H1 (cell line): ENCODE measurements around the gene RBM27. TPM values are rescaled to one million over a fixed set of nuclear protein-coding genes. Genes with fewer than 3 reads are reported as not detected.

ENCODE experiments used
- ASH2L ChIP-seq: fragments of 200-600, 300-600 bp; sonication (generic); IDR thresholded peaks from one replicate; pipeline ENCODE4 v1.7.1; 2017; ENCODE audit warnings: low read length
- BRCA1 ChIP-seq: IDR thresholded peaks from 2 replicates; pipeline ENCODE4 v1.6.1; 2012; ENCODE audit warnings: low read depth, low read length, improper control_type of control experiment
- CHD1 ChIP-seq: IDR thresholded peaks from 2 replicates; pipeline ENCODE4 v1.6.1; 2012; ENCODE audit warnings: low read depth, low read length, improper control_type of control experiment
- KDM4A ChIP-seq: IDR thresholded peaks from one replicate; pipeline ENCODE4 v1.7.1; 2012; ENCODE audit warnings: low read depth, mild to moderate bottlenecking, moderate library complexity, low read length, inconsistent platforms; ENCODE audit not compliant: severe bottlenecking
- TAF7 ChIP-seq: optimal IDR thresholded peaks from 2 replicates; pipeline ENCODE3; 2011; ENCODE audit warnings: low read depth, mild to moderate bottlenecking, inconsistent platforms, low read length, moderate library complexity, borderline replicate concordance
- polyA plus RNA-seq, 7 experiments: library from polyadenylated mRNA; depleted of rRNA in 3 of 7; stranded (reverse) in 5 of 7; unstranded in 2 of 7; fragments of >200 nt in 5 of 7; fragments of 200-250 nt in 2 of 7; gene quantifications; 1 replicate in 5 of 7; 2 replicates in 1 of 7; 4 replicates in 1 of 7; pipeline versions ENCODE4 v1.2.1 to v1.2.3, GENCODE V29; 2011 to 2013; ENCODE audit warnings: missing spikeins in 2 of 7, mixed read lengths in 2 of 7
- total RNA-seq: library from RNA; stranded (reverse); fragmentation: NEBNext Ultra II Directional; extraction: Animal tissue kit (Norgen Biotek cat#: 25700); gene quantifications from 2 replicates; pipeline ENCODE4 v1.2.1, GENCODE V29; 2021

Gene RBM27
- total and polyA plus RNA-seq, 2 of the 8 experiments (the other 6 are each of a cell fraction or from before 2014, with no cell fraction given), result 13.1 to 42.9 TPM

DNA sequence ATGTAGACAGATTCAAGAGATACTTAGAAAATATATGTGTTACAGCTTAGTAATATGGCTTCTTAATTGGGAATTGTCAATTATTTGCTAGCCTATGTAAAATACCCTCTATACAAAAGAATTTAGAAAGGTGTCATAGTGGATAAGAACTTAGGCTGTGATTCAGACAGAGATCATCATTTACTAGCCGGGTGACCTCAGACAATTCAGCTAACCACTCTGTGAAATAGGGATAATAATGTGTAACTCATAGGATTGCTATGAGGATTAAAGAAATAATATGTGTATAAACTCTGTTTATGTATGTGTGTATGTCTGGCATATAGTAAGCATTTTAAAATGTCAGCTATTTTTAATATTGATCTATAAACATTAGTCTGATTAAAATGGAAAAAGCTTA, 15.0 kb upstream of the RBM27 start (continued):
- no peak for TF ChIP-seq ASH2L
- TF ChIP-seq KDM4A, result no peak
- TF ChIP-seq TAF7, result no peak
- no peak for TF ChIP-seq BRCA1
- TF ChIP-seq CHD1, result no peak
